Testis (tissue), 3 donors: ENCODE measurements around the gene ATP2B3. TPM values are rescaled to one million over a fixed set of nuclear protein-coding genes. Genes with fewer than 3 reads are reported as not detected.

ENCODE experiments used
- DNase-seq: peaks from one replicate; pipeline ENCODE4 v3.0.0-alpha.2; 2019
- H3K27ac ChIP-seq, 2 donors: fragments of 200-600 bp; sonication (generic); one replicate each; pipeline ENCODE4 v1.5.1; 2019
- H3K27me3 ChIP-seq: fragments of 200-600 bp; sonication (generic); one replicate; pipeline ENCODE4 v1.5.1; 2019
- H3K36me3 ChIP-seq: fragments of 200-600 bp; sonication (generic); one replicate; pipeline ENCODE4 v1.5.1; 2017; ENCODE audit warnings: low read depth; ENCODE audit errors: missing control alignments
- H3K4me1 ChIP-seq: fragments of 200-600 bp; sonication (generic); one replicate; pipeline ENCODE4 v1.5.1; 2019
- H3K4me3 ChIP-seq, 2 donors: fragments of 200-600 bp; sonication (generic); one replicate each; pipeline ENCODE4 v1.5.1; 2017 to 2019
- H3K9me3 ChIP-seq: fragments of 200-600 bp; sonication (generic); one replicate; pipeline ENCODE4 v1.5.1; 2017
- CTCF ChIP-seq, 3 experiments: fragments of 450-650 bp in 2 of 3; fragments of 200-600 bp in 1 of 3; sonication (generic) in 1 of 3; IDR thresholded peaks; one replicate each; pipeline ENCODE4 v1.5.1; 2016 to 2019; ENCODE audit warnings: antibody characterized with exemption in 3 of 3, mild to moderate bottlenecking in 2 of 3, moderate library complexity in 1 of 3
- POLR2A ChIP-seq: fragments of 450-650 bp; IDR thresholded peaks from one replicate; pipeline ENCODE4 v1.6.1; 2017; ENCODE audit warnings: antibody characterized with exemption, mild to moderate bottlenecking, moderate library complexity
- WGBS, 2 donors: methylation state at CpG; one replicate each; pipeline ENCODE4 v1.1.5; 2018; 5-methylcytosine and 5-hydroxymethylcytosine counted together
- intact Hi-C: fragments of 100-400 bp; cut with DNase I; formaldehyde crosslinking; loops from one replicate; pipeline ENCODE4 v1.15.1; 2023; ENCODE audit warnings: low total_unique reads
- polyA plus RNA-seq: library from polyadenylated mRNA; stranded (reverse); fragments of 350-450 nt; fragmentation: Illumina TruSeq; extraction: RNeasy Lipid Tissue Mini Kit (QIAGEN cat#74804); gene quantifications from one replicate; pipeline ENCODE4 v1.2.3, GENCODE V29; 2014; ENCODE audit warnings: low read depth, low replicate concordance; ENCODE audit not compliant: insufficient read depth
- total RNA-seq, 2 donors: library from RNA; depleted of rRNA; stranded (reverse); fragments of >200 nt; gene quantifications; one replicate each; pipeline ENCODE4 v1.2.3, GENCODE V29; 2016

The ATP2B3 gene
- total and polyA plus RNA-seq, 3 donors from 2014 or later, result 0.16 to 1.2 (median 0.73) TPM

GRCh38 chrX:153578889-153579288 is 61.4 kb downstream of the ATP2B3 start:
- no peak overlapping the region for H3K4me3 ChIP-seq
- no peaks in the 10 kb centered on the region for H3K4me1 ChIP-seq
- WGBS, 2 donors, result 82% methylated on average over 2 of the region's 2 CpGs; no CpG with 5 or more reads in 1 of the 2 donors
- no peaks in the 10 kb centered on the region for H3K36me3 ChIP-seq
- H3K27me3 ChIP-seq, result no peaks in the 10 kb centered on the region
- no peak overlapping the region for H3K27ac ChIP-seq
- TF ChIP-seq CTCF (IDR thresholded peaks at IDR 0.05) (no peak), POLR2A (no peak)
- no peak for DNase-seq
- intact Hi-C loops, result no loop called here
- H3K9me3 ChIP-seq, result no peaks in the 10 kb centered on the region

GRCh38 chrX:153580700-153581386 is 63.4 kb downstream of the ATP2B3 start:
- intact Hi-C loops, result no loop called here
- no peak for DNase-seq
- no peaks in the 10 kb centered on the region for H3K27me3 ChIP-seq
- H3K36me3 ChIP-seq, result no peaks in the 10 kb centered on the region
- H3K4me3 ChIP-seq, result no peak overlapping the region
- H3K4me1 ChIP-seq, result no peaks in the 10 kb centered on the region
- no peak overlapping the region for H3K27ac ChIP-seq
- H3K9me3 ChIP-seq, result no peaks in the 10 kb centered on the region
- no peak for TF ChIP-seq POLR2A
- no peak for TF ChIP-seq CTCF (IDR thresholded peaks at IDR 0.05)
- WGBS, 2 donors, result 89 to 90% methylated on average over 14 of the region's 14 CpGs

GRCh38 chrX:153582896-153583295 is 65.5 kb downstream of the ATP2B3 start:
- H3K36me3 ChIP-seq, result no peaks in the 10 kb centered on the region
- no peak overlapping the region for H3K4me3 ChIP-seq
- no peaks in the 10 kb centered on the region for H3K27me3 ChIP-seq
- H3K27ac ChIP-seq, result no peak overlapping the region
- H3K9me3 ChIP-seq, result no peaks in the 10 kb centered on the region
- H3K4me1 ChIP-seq, result no peaks in the 10 kb centered on the region
- WGBS, 2 donors, result 37 to 60% methylated on average over 6 to 13 of the region's 13 CpGs
- no peak for TF ChIP-seq CTCF (IDR thresholded peaks at IDR 0.05)
- TF ChIP-seq POLR2A, result no peak
- intact Hi-C loops, result no loop called here
- no peak for DNase-seq

GRCh38 chrX:153583433-153583832 is 66.0 kb downstream of the ATP2B3 start:
- TF ChIP-seq POLR2A (no peak), CTCF (IDR thresholded peaks at IDR 0.05) (no peak)
- Histone ChIP-seq H3K9me3 (no peaks in the 10 kb centered on the region), H3K27me3 (no peaks in the 10 kb centered on the region), H3K4me3 (no peak overlapping the region), H3K27ac (no peak overlapping the region), H3K4me1 (no peaks in the 10 kb centered on the region), H3K36me3 (no peaks in the 10 kb centered on the region)
- no peak for DNase-seq
- WGBS, 2 donors, result 33 to 73% methylated on average over 1 to 2 of the region's 2 CpGs
- intact Hi-C loops, result no loop called here

- 84 to 90% methylated on average over 4 of the region's 4 CpGs for WGBS, 2 donors
- H3K9me3 ChIP-seq, result no peaks in the 10 kb centered on the region
- H3K27ac ChIP-seq, result no peak overlapping the region
- H3K36me3 ChIP-seq, result no peaks in the 10 kb centered on the region
- no peak overlapping the region for H3K4me3 ChIP-seq
- no peaks in the 10 kb centered on the region for H3K27me3 ChIP-seq
- intact Hi-C loops, result no loop called here
- no peak for TF ChIP-seq POLR2A
- TF ChIP-seq CTCF (IDR thresholded peaks at IDR 0.05), result no peak
- H3K4me1 ChIP-seq, result no peaks in the 10 kb centered on the region
- no peak for DNase-seq
Measured at GRCh38 chrX:153585827-153586226, 68.4 kb downstream of the ATP2B3 start.
